GM12878 (cell line): ENCODE results near the gene CNNM4.

Experiments
- CTCF ChIP-seq, 3 experiments: IDR thresholded peaks in 2 of 3; conservative IDR thresholded peaks in 1 of 3; 2 replicates each; pipeline ENCODE4 v1.5.1; 2011; ENCODE audit warnings: low read depth in 3 of 3, low read length in 3 of 3, mild to moderate bottlenecking in 3 of 3, control low read depth in 2 of 3, moderate library complexity in 2 of 3, inconsistent platforms in 1 of 3, mixed read lengths in 1 of 3; ENCODE audit not compliant: control insufficient read depth in 2 of 3, insufficient read depth in 1 of 3; ENCODE audit errors: extremely low read depth in 1 of 3
- EP300 ChIP-seq, 2 experiments: fragments of 150-350 bp in 1 of 2; IDR thresholded peaks; 2 replicates each; pipeline ENCODE4 v1.6.1; 2011 to 2012; ENCODE audit warnings: low read depth in 2 of 2, low read length in 2 of 2, borderline replicate concordance in 1 of 2, improper control_type of control experiment in 1 of 2, inconsistent platforms in 1 of 2; ENCODE audit not compliant: control insufficient read depth in 1 of 2
- EZH2 ChIP-seq: IDR thresholded peaks from 2 replicates; pipeline ENCODE4 v1.6.1; 2012; ENCODE audit warnings: low read depth, mild to moderate bottlenecking, control low read depth, inconsistent platforms, low read length, borderline replicate concordance; ENCODE audit not compliant: control insufficient read depth
- MEF2B ChIP-seq: fragments of 450-650 bp; IDR thresholded peaks from 2 replicates; pipeline ENCODE4 v1.6.1; 2018; ENCODE audit warnings: mild to moderate bottlenecking, moderate library complexity; ENCODE audit not compliant: partially characterized antibody, poor library complexity, severe bottlenecking
- POLR2A ChIP-seq: IDR thresholded peaks from 2 replicates; pipeline ENCODE4 v1.6.1; 2011; ENCODE audit warnings: low read depth, mild to moderate bottlenecking, low read length
- POLR2AphosphoS2 ChIP-seq: IDR thresholded peaks from 2 replicates; pipeline ENCODE4 v1.6.1; 2011; ENCODE audit warnings: low read depth, mild to moderate bottlenecking, low read length, improper control_type of control experiment, moderate library complexity
- RAD21 ChIP-seq: IDR thresholded peaks from 2 replicates; pipeline ENCODE4 v1.6.1; 2011; ENCODE audit warnings: mild to moderate bottlenecking, low read depth, low read length, moderate library complexity; ENCODE audit not compliant: insufficient read depth
- RFX5 ChIP-seq: IDR thresholded peaks from 2 replicates; pipeline ENCODE4 v1.6.1; 2011; ENCODE audit warnings: low read depth, low read length, improper control_type of control experiment
- SRF ChIP-seq, 2 experiments: IDR thresholded peaks; 2 replicates each; pipeline ENCODE4 v1.6.1; 2011; ENCODE audit warnings: low read depth in 2 of 2, low read length in 2 of 2, mild to moderate bottlenecking in 1 of 2, moderate library complexity in 1 of 2

GRCh38 chr2:96807127-96807471 lies 46.4 kb downstream of the CNNM4 start:
- TF ChIP-seq EZH2: no peak
- TF ChIP-seq POLR2A: no peak
- no peak for TF ChIP-seq MEF2B
- no peak for TF ChIP-seq SRF (IDR thresholded peaks at IDR 0.05; ENCODE audit: low read depth in 2 of 2, low read length in 2 of 2)
- TF ChIP-seq POLR2AphosphoS2: no peak
- TF ChIP-seq CTCF (IDR thresholded peaks at IDR 0.05 in 2 of 3, conservative IDR thresholded peaks at IDR 0.05 in 1 of 3; ENCODE audit: control insufficient read depth in 2 of 3, extremely low read depth in 1 of 3, insufficient read depth in 1 of 3, low read depth in 3 of 3, low read length in 3 of 3): no peak
- TF ChIP-seq EP300 (IDR thresholded peaks at IDR 0.05; ENCODE audit: borderline replicate concordance in 1 of 2, control insufficient read depth in 1 of 2, low read depth in 2 of 2, low read length in 2 of 2): no peak
- no peak for TF ChIP-seq RFX5
- TF ChIP-seq RAD21: no peak
